Sciatic nerve (tissue), 2 donors: Measurements from ENCODE around the gene CFAP74. TPM values are rescaled to one million over a fixed set of nuclear protein-coding genes. Genes with fewer than 3 reads are reported as not detected.
"Not testable (repeated sequence)": the region's sequence is repeated elsewhere in the genome, so short reads cannot be mapped to it uniquely, and the experiment has no call there.

Experiments
- ATAC-seq: fragments of 200-7000 bp; cut with Tn5 transposase; one replicate; pipeline ENCODE4 v1.9.1; 2020; ENCODE audit warnings: mild to moderate bottlenecking, moderate library complexity
- DNase-seq: peaks from one replicate; pipeline ENCODE4 v3.0.0-alpha.2; 2020; ENCODE audit warnings: low spot score
- intact Hi-C: fragments of 100-400 bp; cut with DNase I; formaldehyde crosslinking; loops from one replicate; pipeline ENCODE4 v1.14.2; 2022
- total RNA-seq: library from RNA; stranded (reverse); fragmentation: NEBNext Ultra II Directional; extraction: Animal tissue kit (Norgen Biotek cat#: 25700); gene quantifications from one replicate; pipeline ENCODE4 v1.2.1, GENCODE V29; 2021
- donor health status: DM: no; HTN: no; CAD: no.
- donor health status: DM: no; HTN: no; CAD: no.

Gene CFAP74
- total RNA-seq, 1 donor from 2014 or later: 0.09 TPM

DNA sequence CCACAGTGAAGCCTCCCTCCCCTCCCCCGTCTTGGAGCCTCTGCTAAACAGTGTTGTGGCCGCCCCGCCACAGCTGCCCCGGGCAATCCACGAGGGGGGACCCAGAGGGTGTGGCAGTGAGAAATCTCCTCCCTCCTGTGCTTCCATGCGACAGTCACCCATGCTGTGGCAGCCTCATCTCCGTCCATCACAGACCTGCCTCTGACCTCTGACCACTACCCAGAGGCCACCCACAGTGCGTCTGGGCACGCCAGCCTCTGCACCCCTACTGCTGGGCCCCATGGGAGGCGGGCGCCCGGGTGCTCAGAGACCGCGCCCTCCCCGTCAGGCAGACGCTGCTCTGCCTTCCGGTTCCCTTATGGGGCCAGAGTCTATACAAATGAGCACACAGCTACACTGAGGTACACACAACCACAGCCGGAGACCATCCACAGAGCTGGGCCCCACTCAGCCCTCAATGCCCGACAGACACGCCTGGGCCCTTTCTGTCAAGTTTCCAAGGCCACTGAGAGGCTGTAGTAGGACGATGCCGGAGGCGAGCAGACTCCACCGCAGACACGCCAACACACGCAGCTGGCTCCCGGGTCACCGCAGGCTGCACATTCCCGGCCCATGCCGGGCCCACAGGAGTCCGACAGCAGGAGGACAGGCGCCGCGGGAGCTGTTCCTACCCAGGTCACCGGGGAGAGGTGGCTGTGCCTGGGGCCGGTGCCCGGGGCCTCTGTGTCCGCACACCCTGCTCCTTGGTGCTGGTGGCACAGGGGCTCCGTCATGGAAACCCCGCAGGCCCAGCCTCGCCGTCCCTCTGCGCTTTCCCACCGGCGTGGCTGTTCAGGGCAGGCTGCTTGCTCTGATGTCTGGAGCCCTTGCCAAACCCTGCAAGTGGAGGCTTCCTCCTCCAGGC lies 60.6 kb downstream of the CFAP74 start:
- no peak for DNase-seq
- no peak for ATAC-seq
- intact Hi-C loops: no loop called here

DNA sequence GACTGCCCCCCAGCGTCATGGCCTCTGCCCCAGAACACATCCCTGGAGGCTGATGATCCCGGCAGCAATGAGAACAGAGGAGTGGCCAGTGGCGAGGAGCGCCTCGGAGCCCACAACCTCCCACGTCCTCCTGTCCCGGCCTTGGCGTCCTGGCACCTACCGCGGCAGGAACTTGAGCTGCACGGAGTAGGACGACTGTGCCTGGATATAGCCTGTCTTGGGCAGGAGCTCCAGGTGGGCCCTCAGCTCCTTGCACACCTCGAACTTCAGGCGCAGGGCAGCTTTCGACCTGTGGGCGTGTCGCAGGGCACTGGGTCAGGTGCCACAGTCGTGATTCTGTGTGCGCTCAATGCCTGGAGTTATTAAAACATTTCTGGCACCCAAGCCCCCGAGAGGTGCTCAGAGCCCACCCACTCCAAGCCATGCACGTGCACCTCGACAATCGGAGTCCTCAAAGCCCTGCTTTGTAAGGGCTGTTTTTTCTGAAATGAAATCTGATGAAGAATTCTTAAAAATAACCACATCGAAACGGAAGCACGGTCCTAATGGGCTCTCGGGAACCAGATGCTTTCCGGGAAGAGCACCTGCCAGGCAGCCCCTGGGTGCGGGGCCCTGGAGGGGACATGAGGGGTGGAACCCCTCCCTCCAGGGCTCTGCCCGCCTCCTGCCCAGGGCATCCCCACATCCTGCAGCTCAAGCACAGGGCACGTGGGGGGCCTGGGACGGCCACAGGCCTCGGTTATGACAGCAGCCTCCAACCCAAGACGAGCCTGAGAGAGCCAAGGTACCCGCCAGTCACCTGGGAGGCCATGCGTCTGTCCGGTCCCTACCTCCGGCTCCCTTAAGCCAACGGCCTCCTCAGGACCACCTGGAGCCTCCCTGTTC lies 61.5 kb downstream of the CFAP74 start:
- ATAC-seq (no peak), DNase-seq (no peak)
- intact Hi-C loops: no loop called here

DNA sequence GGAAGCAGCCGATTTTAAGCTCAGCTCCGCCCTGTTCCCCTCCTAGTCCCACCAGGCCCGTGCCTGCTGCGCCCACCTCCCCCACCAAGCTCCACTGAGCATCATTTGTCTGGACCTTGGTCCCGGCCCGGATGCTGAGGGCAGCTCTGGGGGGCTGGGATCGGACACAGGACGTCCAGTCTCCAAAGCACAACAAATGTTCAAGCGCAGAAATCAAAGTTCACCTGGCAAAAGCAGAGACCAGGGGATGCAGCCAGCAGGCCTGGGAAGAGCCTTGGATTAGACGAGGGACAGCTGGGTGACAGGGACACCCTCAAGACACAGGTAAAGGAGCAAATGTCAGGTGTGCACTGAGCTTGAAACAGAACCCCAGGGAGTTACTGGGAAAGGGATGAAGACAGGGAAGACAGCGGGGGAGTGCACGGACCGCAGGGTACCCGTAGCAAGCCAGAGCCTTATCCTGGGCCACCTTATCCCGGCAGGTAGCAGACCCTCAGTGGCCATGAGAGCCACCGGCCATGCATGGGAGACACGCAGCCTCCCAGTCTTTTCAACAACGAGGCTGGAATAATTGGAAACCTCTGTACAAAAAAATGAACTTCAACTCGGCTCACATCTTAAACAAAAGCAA lies 62.3 kb downstream of the CFAP74 start:
- intact Hi-C loops: no loop called here
- no peak for DNase-seq
- no peak for ATAC-seq

DNA sequence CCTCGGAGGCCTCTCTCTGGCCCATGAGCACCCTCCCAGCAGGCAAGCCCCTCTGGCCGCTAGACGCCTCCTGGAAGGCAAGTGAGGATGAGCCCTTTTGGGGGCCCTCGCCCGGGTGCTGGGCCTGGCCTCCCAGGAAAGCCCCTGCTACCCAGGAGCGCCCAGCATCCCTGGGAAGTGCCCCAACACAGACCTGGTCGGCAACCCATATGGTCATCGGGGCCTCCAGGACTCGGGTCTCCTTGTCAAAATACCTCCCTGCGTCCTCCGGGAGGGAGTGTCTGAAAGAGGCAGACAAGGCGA lies 63.5 kb downstream of the CFAP74 start:
- intact Hi-C loops: no loop called here
- DNase-seq (no peak), ATAC-seq (no peak)

DNA sequence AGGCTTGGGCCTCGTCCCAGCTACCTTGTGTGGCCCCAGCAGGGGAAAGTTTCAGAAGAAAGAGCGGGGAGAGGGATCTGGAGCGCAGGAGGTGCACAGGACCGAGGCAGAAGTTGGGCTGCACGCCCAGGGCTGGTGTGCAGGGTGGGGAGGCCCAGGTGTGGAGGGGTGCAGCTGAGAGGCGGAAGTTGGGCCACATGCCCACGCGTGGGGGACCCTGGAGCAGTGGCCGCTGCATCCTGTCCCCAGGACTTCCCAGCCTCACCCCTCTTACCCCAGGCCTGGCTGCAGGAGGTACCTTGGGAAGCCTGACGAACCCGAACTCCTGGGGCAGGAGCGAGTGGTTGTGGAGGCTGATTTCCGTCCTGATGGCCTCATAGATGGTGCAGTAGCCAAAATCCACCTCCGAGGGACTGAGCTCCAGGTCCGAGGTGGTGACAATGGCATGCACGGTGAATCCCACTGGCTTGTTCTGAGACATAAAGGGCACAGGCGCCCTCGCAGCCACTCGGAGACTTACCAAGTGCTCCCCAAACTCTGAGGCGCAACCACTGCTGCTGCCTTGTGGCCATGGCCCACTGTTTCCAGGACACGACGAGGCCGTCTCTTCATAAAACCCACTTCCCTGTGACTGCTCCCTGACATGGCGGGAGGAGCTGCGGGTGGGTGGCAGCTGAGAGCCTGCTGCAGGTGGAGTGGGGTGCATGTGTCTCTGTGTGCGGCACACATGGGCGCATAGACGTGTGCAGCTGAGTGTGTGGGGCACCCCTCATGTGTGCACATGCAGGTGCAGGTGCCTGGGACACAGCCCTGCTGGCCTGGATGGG lies 64.1 kb downstream of the CFAP74 start:
- intact Hi-C loops: no loop called here
- no peak for DNase-seq
- no peak for ATAC-seq

DNA sequence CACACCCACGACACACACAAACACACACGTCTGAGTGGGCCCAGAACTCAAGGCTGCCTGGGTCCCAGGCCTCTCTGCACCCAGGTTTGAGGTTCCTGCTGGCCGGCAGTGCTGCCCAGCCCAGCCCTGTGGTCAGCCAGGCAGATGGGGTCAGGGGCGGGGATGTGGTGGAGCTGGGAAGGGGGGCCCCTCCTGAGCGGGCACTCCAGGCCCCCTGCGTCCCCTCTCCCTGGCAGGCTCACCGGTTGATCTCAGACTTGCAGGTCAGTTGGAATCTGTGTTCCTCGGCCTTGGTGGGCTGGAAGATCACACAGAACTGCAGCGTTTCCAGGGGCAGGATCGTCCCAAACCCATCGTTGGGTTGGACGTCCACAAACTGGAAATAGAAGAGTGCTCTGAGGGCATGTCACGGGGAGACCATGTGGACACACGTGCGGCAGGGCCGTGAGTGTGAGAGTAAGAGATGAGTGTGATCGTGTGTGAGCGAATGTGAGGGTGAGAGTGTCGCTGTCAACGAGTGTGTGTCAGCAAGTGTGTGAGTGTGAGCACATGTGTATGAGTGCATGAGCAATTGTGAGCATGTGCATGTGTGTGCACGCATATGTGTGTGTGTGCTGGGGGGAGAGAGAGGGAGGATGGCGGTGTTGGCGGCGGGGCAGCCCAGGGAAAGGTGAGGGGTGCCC lies 64.8 kb downstream of the CFAP74 start:
- ATAC-seq (no peak), DNase-seq (no peak)
- intact Hi-C loops: no loop called here

DNA sequence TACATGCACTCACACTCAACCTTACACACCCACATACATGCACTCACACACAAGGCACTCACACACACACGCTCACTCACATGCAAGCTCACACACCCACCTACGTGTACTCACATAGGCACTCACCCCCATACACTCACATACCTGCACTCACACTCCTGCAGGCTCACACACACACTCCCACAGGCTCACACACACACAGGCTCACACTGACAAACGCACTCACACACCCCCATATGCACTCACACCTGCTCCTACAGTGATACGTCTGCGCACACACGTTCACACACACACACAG lies 65.4 kb downstream of the CFAP74 start:
- DNase-seq (no peak), ATAC-seq (no peak)
- intact Hi-C loops: no loop called here

DNA sequence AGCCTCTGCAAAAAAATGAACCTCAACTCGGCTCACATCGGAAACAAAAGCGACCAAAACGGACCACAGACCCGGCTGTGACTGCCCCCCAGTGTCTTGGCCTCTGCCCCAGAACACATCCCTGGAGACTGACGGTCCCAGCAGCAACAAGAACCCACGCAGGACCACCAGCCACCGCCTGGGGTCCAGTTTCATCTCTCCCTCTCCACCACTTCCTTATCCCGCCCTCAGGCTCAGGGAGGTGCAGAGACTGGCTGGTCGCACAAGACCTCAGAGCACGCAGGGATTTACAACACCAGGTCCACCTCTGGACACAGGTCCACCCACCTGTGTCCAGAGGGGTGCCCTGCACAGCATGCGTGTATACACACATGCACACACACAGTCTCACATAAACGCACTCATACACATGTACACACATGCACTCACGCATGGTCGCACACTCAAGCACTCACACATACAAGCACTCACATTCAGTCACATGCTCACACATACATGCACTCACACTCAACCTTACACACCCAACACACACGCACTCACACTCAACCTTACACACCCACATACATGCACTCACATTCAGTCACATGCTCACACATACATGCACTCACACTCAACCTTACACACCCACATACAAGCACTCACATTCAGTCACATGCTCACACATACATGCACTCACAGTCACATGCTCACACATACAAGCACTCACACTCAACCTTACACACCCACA lies 65.9 kb downstream of the CFAP74 start:
- DNase-seq: no peak
- intact Hi-C loops: no loop called here
- no peak for ATAC-seq

DNA sequence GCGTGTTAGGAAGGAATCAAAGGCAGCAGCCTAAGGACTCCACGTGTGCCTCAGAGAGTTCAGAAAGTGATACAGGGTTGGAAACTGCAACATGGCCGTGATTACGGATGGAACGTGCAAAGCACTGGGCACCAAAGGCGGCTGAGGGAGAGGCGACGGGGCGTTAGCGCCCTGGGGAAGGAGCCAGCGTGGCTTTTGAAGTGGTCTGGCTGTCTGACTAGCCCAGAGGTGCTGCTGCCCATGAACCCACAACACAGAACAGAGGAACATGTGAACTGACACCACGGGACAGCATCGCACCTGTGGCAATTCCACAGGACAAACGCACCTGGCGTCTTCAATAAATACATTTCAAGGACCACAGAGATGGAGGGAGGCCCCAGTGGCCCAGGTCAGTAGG lies 66.5 kb downstream of the CFAP74 start:
- DNase-seq: no peak
- intact Hi-C loops: no loop called here

DNA sequence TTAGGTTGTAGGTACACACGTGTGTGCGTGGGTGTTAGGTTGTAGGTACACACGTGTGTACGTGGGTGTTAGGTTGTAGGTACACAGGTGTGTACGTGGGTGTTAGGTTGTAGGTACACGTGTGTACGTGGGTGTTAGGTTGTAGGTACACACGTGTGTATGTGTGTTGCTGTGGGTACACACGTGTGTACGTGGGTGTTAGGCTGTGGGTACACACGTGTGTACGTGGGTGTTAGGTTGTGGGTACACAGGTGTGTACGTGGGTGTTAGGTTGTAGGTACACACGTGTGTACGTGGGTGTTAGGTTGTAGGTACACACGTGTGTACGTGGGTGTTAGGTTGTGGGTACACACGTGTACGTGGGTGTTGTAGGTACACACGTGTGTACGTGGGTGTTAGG lies 68.7 kb downstream of the CFAP74 start:
- ATAC-seq, intact Hi-C loops, DNase-seq: not testable (repeated sequence)

More for the DNA sequence above, 66.5 kb downstream of the CFAP74 start:
- ATAC-seq: no peak

DNA sequence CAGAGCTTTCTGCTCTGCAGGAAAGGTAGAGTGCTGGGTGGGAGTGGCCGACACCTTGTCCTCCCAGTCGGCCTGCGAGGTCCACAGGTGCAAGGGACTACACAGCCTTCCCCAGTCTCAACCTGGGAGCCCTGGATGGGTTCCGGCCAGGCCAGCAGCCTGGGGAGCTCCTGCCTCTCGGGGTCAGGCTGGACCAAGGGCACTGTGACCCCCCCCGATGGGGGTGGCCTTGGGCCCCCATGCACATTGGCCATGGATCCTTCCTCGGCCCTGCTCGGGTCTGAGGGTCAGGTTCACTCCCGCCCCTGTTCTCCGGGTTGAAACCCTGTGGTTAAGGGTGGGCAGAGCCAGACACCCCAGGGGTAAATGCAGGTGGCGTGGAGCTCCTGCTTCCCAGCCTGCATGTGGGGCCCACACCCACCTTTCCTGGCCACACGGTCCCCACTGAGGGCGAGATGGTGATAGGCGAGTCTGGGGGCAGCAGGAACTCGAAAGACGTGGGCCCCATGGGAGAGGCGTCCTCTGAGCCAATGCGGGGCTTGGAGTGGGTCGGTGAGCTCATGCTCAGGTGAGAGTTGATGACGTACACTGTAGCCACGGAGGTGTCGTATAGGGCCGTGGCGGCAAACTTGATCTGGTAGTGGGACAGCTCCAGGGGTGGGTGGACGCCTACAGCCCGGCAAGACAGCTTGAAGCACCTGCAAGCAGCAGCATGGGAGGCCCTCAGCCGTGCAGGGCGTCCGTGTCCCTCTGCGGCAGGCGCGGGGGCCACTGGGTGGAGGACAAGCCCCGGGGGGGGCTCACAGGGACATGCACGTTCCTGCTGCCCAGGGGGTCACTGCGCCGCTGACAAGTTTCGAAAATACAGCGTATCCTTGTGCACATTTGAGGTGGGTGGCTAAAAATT lies 73.7 kb downstream of the CFAP74 start:
- DNase-seq (no peak), ATAC-seq (no peak)

DNA sequence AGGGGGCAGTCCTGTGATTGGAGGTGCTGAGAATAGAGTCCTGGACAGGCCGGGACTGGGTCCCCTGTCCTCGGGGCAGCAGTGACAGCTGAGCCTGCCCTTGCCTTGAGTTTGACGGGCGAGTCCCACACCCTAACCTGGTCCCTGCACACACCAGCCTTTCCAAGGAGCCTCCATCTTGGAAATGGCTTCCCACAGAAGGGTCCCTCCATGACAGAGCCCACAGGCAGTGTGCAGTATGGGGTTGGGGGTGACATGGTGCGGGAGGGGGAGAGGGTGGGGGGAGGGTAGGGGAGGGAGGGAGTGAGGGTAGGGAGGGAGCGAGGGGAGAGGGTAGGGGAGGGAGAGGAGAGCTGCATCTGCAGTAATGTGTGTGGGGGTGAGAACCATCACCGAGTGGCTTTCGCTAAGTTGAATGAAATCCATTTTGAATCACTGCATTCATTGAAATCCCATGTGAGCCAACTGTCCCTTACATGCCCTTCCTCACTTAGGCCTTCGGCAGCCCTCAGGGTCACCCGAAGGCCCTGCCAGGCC lies 74.4 kb downstream of the CFAP74 start:
- intact Hi-C loops: no loop called here
- DNase-seq (no peak), ATAC-seq (no peak)

More for the DNA sequence above, 73.7 kb downstream of the CFAP74 start:
- intact Hi-C loops: no loop called here

DNA sequence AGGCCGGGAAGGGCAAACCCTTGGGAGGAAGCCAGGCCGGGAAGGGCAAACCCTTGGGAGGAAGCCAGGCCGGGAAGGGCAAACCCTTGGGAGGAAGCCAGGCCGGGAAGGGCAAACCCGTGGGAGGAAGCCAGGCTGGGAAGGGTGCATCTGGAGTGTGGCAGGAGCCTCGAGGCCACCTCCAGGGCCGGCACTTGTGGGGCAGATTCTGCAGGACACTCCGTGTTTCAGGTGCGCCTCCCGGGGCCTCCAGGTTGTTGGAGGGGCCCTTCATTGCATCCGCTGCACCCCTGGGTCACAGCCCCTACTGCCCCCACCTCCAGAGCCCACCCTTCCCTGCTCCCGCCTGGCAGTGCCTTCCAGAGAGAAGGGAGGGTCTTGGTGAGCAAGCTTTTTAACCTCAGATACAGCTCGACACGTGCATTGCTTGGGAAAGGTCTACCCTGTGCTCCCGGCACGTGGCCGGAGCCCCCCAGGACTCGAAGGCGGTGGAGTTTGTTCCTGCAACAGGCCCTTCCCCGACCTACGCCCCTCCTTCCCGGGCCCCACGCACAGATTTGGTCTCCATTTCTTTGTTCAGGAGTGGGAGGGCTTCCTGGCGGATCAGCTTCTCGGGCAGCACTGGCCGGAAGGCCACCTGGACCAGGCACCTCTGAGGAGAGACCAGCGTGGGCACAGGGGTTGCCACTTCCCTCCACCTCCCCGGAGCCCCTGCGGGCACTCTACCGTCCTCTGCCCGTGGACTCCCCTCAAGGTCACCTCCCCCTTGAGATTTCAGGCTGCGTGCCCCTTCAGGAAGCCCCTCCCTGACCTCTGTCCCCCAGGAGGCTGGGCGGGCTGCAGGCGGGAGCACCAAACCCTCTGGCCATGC lies 75.1 kb downstream of the CFAP74 start:
- ATAC-seq: no peak

DNA sequence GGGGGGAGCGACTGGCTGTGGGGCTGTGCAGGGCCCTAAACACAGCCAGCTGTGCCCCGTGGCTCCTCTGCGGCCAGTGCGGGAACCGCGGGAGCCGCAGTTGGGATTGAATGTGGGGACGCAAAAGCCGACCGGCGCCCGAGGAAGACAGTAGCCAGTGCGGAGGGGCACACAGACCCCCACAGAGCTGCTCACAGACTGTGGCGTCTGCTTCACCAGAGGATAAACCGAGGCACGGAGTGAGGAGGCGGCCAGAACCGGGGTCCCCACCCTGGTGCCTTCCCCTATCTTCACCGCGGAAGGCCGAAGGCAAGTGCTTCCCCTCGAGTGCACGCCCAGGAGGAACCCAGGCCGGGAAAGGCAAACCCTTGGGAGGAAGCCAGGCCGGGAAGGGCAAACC lies 75.8 kb downstream of the CFAP74 start:
- no peak for ATAC-seq
- no peak for DNase-seq

More for the DNA sequence above, 75.1 kb downstream of the CFAP74 start:
- no peak for DNase-seq
- intact Hi-C loops: no loop called here

DNA sequence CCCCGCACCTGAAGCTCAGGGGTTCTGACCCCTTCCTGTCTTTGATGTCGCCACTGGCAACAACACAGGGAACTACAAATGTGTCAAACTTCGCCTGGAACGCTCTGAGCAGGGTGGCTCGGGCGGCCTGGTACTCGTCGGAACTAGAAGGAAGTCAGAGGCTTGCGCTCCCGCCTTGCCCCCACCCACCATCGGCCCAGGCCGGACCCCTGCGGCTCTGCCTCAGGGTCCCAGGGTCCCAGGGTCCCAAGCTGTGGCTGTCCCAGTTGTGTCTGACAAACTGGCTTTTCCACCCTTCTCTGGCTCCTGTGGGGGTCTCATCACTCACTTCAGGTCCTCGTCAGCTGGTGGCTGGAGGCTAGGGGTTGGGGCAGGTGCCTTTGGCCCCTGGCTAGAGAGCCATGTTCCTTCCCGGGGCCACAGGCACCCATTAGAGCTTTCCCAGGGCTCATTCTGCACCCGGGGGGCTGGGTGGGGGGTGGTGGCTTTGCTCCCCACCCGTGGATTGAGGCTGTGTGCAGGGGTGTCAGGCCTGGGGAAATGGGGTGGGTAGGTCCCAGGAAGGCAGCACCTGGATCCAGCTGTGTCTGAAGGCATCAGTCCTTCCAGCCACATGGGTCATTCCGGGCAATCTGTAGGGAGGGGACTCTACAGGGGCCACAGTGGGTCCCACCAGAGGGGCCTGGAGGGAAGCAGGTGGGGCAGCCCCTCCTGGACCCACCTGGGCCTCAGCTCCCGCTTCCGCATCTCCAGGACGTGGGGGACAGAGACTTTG lies 76.5 kb downstream of the CFAP74 start:
- no peak for ATAC-seq
- DNase-seq: no peak
- intact Hi-C loops: no loop called here

More for the DNA sequence above, 75.8 kb downstream of the CFAP74 start:
- intact Hi-C loops: no loop called here
